ENCODE data around the gene PRCP. TPM values are rescaled to one million over a fixed set of nuclear protein-coding genes. Genes with fewer than 3 reads are reported as not detected.
"Not testable (repeated sequence)": the region's sequence is repeated elsewhere in the genome, so short reads cannot be mapped to it uniquely, and the experiment has no call there.

Gene PRCP
- total and polyA plus RNA-seq, 4 donors: 25.4 to 126 (median 46.6) TPM

DNA sequence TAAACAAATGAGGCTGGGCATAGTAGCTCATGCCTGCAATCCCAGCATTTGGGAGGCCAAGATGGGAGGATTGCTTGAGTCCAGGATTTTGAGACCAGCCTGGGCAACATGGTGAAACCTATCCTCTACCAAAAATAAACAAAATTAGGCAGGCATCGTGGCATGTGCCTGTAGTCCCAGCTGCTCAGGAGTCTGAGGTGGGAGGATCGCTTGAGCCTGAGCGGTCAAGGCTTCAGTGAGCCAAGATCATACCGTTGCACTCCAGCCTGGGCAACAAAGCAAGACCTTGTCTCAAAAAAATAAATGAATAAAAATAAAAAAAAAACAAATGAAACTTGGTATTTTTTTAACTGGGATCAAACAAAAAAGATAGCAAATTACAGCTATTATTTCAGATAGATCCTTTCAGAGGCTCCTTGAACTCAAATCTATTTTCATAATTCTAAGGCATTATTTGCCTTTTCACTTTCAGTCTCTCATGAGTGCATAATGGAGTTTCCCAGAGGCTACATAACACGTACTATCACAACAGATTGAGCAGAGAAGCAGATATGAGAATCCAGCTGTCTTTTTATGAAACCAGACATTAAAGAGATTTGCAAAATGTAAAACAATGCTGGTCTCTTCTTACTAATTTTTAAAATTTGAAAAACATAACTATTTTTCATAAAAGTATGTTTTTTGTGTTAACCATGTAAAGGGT lies 24.4 kb upstream of the PRCP start:
- Histone ChIP-seq H3K36me3 (ENCODE audit: control insufficient read depth in 4 of 4, insufficient read depth in 4 of 4, low read length in 4 of 4) (no peaks in the 10 kb centered on the region), H3K27ac (ENCODE audit: low read depth in 1 of 2, low read length in 1 of 2) (no peak overlapping the region), H3K4me3 (no peak overlapping the region), H3K4me1 (ENCODE audit: control insufficient read depth in 5 of 5, insufficient read depth in 5 of 5, low read length in 5 of 5) (no peaks in the 10 kb centered on the region), H3K9me3 (ENCODE audit: control insufficient read depth in 4 of 4, insufficient read depth in 3 of 4, low read length in 3 of 4) (no peaks in the 10 kb centered on the region), H3K27me3 (ENCODE audit: control insufficient read depth in 3 of 3, insufficient read depth in 3 of 3, low read length in 2 of 3) (no peaks in the 10 kb centered on the region), H3K9ac (ENCODE audit: insufficient read depth in 1 of 2, low read length in 2 of 2) (no peak overlapping the region)
- 93 to 96% methylated on average over 5 of the region's 5 CpGs for WGBS, 2 donors
- no peak for DNase-seq
- ATAC-seq (ENCODE audit: insufficient read depth, low FRiP score): no peak
- TF ChIP-seq, protein P1, sequence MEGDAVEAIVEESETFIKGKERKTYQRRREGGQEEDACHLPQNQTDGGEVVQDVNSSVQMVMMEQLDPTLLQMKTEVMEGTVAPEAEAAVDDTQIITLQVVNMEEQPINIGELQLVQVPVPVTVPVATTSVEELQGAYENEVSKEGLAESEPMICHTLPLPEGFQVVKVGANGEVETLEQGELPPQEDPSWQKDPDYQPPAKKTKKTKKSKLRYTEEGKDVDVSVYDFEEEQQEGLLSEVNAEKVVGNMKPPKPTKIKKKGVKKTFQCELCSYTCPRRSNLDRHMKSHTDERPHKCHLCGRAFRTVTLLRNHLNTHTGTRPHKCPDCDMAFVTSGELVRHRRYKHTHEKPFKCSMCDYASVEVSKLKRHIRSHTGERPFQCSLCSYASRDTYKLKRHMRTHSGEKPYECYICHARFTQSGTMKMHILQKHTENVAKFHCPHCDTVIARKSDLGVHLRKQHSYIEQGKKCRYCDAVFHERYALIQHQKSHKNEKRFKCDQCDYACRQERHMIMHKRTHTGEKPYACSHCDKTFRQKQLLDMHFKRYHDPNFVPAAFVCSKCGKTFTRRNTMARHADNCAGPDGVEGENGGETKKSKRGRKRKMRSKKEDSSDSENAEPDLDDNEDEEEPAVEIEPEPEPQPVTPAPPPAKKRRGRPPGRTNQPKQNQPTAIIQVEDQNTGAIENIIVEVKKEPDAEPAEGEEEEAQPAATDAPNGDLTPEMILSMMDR (IDR thresholded peaks at IDR 0.05; ENCODE audit: control extremely low read depth, extremely low read depth): no peak

DNA sequence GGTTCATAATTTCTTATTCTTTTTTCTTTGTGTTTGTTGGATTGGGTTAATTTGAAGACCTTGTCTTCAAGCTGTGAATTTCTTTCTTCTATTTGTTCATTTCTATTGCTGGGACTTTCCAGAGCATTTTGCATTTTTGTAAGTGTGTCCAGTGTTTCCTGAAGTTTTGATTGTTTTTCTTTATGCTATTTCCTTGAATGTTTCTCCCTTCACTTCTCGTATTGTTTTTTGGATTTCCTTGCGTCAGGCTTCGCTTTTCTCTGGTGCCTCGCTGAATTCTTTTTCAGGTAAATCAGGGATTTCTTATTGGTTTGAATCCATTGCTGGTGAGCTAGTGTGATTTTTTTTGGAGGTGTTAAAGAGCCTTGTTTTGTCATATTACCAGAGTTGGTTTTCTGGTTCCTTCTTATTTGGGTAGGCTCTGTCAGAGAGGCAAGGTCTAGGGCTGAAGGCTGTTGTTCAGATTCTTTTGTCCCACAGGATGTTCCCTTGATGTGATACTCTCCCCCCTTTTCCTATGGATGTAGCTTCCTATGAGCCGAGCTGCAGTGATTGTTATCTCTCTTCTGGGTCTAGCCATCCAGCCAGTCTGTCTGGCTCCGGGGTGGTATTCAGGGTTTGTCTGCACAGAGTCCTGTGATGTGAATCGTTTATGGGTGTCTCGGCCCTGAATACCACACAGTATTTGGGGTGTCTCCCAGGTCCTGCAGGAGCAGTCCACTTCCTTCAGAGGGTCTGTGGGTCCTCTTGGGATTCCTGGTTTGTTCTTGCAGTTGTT lies 22.4 kb upstream of the PRCP start:
- H3K36me3 ChIP-seq (ENCODE audit: control insufficient read depth in 4 of 4, insufficient read depth in 4 of 4, low read length in 4 of 4); H3K9ac ChIP-seq (ENCODE audit: insufficient read depth in 1 of 2, low read length in 2 of 2); H3K27ac ChIP-seq (ENCODE audit: low read depth in 1 of 2, low read length in 1 of 2); H3K4me1 ChIP-seq (ENCODE audit: control insufficient read depth in 5 of 5, insufficient read depth in 5 of 5, low read length in 5 of 5); H3K9me3 ChIP-seq (ENCODE audit: control insufficient read depth in 4 of 4, insufficient read depth in 3 of 4, low read length in 3 of 4); ATAC-seq (ENCODE audit: insufficient read depth, low FRiP score); H3K4me3 ChIP-seq; DNase-seq; H3K27me3 ChIP-seq (ENCODE audit: control insufficient read depth in 3 of 3, insufficient read depth in 3 of 3, low read length in 2 of 3): not testable (repeated sequence)
- WGBS, 2 donors: 71 to 75% methylated on average over 8 of the region's 8 CpGs

DNA sequence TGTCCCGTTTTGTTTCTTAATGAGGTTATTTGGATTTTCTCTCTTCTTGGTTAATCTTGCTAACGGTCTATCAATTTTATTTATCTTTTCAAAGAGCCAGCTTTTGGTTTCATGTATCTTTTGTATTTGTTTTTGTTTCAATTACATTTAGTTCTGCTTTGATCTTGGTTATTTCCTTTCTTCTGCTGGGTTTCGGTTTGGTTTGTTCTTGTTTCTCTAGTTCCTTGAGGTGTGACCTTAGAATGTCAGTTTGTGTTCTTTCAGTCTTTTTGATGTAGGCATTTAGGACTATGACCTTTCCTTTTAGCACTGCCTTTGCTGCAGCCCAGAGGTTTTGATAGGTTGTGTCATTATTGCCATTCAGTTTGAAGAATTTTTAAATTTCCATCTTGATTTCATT lies 20.0 kb upstream of the PRCP start:
- not testable (repeated sequence) for H3K9ac ChIP-seq (ENCODE audit: insufficient read depth in 1 of 2, low read length in 2 of 2); H3K4me3 ChIP-seq; H3K4me1 ChIP-seq (ENCODE audit: control insufficient read depth in 5 of 5, insufficient read depth in 5 of 5, low read length in 5 of 5); H3K27ac ChIP-seq (ENCODE audit: low read depth in 1 of 2, low read length in 1 of 2); ATAC-seq (ENCODE audit: insufficient read depth, low FRiP score); H3K36me3 ChIP-seq (ENCODE audit: control insufficient read depth in 4 of 4, insufficient read depth in 4 of 4, low read length in 4 of 4); H3K27me3 ChIP-seq (ENCODE audit: control insufficient read depth in 3 of 3, insufficient read depth in 3 of 3, low read length in 2 of 3); H3K9me3 ChIP-seq (ENCODE audit: control insufficient read depth in 4 of 4, insufficient read depth in 3 of 4, low read length in 3 of 4); DNase-seq
- WGBS, 2 donors: 48 to 60% methylated on average over 3 of the region's 3 CpGs

DNA sequence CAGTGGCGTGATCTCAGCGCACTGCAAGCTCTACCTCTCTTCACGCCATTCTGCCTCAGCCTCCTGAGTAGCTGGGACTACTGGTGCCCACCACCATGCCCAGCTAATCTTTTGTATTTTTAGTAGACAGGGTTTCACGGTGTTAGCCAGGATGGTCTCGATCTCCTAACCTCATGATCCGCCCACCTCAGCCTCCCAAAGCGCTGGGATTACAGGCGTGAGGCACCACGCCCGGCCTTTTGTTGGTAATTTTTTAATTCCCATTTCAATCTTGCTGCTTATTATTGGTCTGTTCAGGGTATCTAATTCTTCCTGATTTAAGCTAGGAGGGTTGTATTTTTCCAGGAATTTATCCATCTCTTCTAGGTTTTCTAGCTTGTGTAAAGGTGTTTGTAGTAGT lies 19.6 kb upstream of the PRCP start:
- not testable (repeated sequence) for ATAC-seq (ENCODE audit: insufficient read depth, low FRiP score); H3K4me3 ChIP-seq; H3K9ac ChIP-seq (ENCODE audit: insufficient read depth in 1 of 2, low read length in 2 of 2); DNase-seq; H3K4me1 ChIP-seq (ENCODE audit: control insufficient read depth in 5 of 5, insufficient read depth in 5 of 5, low read length in 5 of 5); H3K36me3 ChIP-seq (ENCODE audit: control insufficient read depth in 4 of 4, insufficient read depth in 4 of 4, low read length in 4 of 4); H3K27me3 ChIP-seq (ENCODE audit: control insufficient read depth in 3 of 3, insufficient read depth in 3 of 3, low read length in 2 of 3); H3K9me3 ChIP-seq (ENCODE audit: control insufficient read depth in 4 of 4, insufficient read depth in 3 of 4, low read length in 3 of 4); H3K27ac ChIP-seq (ENCODE audit: low read depth in 1 of 2, low read length in 1 of 2)
- 95 to 98% methylated on average over 10 of the region's 10 CpGs for WGBS, 2 donors

All from lung (tissue), 12 donors.